ENCODE measurements around the gene TNFRSF13B.

Gene TNFRSF13B

DNA sequence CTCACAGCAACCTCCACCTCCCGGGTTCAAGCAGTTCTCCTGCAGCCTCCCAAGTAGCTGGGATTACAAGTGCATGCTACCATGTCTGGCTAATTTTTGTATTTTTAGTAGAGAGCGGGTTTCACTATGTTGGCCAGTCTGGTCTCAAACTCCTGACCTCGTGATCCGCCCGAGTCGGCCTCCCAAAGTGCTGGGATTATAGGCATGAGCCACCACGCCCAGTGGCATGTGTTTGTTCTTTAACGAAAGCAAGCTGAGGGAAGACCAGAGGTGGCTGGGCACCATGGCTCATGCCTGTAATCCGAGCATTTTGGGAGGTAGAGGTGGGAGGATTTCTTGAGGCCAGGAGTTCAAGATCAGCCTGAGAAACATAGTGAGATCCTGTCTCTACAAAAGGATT, 18.1 kb downstream of the TNFRSF13B start:
- no peak for DNase-seq

DNA sequence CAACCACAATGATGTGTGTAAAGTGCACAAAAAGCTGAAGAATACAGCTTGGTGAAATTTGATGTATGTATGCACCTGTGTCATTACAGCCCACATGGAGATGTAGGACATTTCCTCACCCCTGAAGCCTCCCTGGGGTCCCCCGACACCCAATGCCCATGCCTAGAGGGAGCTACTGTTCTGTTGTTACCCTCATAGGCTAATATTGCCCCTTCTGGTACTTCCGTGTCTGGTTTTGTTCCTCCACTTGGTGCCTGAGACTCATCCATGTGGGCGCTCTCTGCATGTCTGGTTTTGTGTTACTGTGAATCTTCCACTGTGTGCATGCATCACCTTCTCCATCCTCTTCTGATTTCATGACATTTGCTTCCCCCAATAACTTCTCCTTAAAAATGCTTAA, 18.6 kb downstream of the TNFRSF13B start:
- no peak for DNase-seq

DNA sequence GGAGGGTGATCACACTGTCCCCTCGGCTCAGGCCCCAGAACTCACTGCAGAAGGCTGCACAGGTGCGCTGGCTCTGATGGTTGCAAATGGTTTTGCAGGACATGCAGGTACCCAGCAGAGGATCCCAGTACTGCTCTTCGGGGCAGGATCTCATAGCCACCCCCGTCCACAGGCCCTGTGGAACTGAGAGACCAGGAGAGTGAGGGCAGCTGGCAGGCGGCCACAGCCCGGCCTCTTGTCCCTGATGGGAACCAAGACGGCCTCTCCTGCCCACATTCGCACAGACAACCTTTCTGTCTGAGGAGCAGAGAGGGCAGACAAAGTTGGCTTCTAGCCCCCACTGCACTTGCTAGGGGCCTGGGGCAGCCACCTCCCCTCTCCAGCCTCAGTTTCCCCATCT, 19.5 kb downstream of the TNFRSF13B start:
- DNase-seq: no peak

DNA sequence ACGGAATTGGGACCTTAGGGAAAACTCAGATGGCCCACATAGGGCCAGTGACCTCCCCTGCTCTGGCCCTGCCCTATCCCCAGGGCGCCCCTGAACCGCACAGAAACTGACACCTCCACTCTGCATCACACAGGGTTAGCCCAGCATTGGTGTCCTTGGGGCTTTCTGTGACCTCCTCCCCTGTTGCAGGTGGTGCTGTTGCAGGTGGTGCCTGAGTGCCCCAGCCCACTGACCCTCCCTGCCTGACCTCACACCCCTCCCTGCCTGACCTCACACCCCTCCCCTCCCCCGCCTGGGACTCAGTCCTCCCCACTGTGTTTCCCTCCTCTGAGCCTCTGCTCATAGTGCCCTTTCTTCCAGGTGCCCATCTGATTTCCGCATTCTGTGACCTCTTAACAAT, 21.4 kb downstream of the TNFRSF13B start:
- DNase-seq: no peak

DNA sequence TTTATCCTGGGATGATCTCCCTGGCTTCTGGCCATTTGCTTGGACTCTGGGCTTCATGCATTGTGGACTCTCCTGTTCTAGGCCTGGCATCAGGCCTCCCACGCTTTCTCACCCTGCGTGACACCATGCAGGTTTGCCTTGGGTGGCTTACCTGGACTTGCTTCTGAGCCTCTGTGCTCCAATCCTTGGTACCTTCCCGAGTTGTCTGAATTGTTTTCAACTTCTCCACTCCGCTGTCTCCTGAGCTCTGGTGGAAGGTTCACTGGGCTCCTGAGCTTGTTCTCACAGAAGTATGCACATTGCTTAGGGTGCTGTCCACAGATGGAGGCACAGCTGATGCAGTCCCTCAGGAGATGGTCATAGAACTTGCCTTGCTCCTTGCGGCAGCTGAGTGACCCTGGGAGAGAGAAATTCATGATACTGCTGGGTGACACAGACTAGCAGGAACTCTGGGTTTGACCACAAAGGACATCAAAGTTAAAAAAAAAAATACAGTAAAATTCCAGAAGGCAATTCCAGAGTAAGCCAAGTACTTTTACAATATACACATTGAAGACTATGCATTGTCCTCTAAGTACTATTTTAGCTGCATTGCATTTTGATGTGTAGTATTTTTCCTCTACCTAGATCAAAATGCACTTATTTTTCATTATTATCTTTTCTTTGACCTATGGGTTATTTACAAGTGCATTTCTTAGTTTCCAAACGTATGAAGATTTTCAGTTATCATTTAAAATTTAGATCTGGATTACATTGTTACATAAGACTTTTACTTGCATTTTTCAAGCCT, 23.1 kb downstream of the TNFRSF13B start:
- DNase-seq: no peak

DNA sequence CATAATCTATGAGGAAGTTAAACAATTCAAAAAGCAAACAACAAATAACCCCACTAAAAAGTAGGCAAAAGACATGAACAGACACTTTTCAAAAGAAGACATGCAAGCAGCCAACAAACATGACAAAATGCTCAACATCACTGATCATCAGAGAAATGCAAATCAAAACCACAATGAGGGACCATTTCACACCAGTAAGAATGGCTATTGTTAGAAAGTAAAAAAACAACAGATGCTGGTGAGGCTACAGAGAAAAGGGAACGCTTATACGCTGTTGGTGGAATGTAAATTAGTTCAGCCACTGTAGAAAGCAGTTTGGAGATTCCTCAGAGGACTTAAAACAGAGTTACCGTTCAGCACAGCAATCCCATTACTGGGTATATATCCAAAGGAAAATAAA, 24.4 kb downstream of the TNFRSF13B start:
- DNase-seq: no peak

DNA sequence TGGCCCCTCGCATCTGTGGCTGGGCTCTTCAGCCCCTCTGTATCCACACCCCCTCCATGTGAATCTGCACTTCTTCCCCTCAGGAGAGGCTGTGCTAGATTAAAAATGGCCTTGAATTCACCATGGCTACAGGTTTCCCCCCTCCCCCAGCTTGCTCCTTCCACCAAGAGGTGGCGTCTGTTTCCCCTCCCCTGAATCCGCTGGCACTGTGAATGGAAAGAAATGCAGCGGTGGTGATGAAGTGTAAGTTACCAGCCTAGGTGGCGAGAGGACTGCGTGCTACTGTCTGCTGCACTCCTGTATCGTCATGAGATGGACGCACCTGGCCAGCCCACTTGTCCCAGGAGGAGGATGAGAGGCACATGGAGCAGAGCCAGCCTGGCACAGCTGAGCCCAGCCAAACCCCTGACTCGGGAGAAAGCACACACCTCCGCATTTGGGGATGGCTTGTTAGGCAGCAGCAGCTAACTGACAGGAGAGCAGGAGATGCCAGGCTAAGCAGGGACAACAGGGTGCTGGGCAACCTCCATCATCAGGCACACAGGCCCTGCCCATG, 26.2 kb downstream of the TNFRSF13B start:
- no peak for DNase-seq

DNA sequence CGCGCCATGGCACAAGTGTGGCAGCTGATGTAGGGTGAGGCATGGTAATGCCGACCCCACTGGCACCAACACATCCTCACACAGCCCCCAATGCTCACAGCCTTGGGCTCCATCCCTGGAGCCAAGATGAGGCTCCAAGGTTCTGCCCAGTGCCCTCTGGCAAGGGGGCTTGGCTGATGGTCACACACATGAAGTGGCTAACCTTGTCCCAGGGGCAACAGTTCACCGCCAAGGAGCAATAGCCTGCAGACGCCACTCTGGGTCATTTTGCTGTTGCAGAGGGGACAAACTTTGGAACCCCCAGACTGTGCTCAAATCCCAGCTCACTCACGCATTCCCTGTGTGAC, 26.8 kb downstream of the TNFRSF13B start:
- DNase-seq: no peak

DNA sequence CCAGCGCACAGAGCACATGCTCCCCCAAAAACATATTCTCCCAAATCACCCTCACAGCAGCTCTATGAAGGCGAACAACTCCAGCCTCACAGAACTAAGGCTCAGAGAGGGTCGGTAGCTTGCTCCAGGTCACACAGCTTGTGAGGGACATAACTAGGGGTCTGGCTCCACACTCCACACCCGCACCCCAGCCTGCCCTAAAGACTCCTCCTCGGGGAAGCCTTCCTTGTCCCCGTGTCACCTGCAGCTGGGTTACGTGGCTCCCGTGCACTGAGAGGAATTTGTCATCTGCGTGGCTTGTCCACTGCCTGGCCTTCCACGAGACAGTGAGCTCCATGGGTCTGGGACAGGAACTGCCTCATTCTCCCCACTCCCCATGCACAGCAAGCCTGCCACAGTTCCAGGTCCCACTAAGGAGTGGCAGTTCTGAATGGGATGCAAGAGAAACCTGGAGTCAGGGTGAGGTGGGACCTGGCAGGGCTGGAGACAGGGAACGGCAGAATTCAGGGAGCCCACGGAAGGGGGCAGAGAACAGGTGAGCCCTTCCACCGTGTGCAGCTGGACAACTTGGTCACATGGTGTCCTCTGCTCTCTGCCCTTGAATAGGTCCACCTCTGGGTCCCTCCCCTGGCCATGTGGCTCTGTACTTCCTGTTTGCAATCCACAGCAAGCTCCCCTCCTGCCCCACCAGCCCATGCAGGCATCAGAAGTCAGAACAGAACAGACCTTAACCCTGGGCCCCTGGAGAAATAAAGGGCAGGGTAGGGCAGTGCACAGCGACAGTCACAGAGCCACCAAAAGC, 27.4 kb downstream of the TNFRSF13B start:
- DNase-seq: no peak

DNA sequence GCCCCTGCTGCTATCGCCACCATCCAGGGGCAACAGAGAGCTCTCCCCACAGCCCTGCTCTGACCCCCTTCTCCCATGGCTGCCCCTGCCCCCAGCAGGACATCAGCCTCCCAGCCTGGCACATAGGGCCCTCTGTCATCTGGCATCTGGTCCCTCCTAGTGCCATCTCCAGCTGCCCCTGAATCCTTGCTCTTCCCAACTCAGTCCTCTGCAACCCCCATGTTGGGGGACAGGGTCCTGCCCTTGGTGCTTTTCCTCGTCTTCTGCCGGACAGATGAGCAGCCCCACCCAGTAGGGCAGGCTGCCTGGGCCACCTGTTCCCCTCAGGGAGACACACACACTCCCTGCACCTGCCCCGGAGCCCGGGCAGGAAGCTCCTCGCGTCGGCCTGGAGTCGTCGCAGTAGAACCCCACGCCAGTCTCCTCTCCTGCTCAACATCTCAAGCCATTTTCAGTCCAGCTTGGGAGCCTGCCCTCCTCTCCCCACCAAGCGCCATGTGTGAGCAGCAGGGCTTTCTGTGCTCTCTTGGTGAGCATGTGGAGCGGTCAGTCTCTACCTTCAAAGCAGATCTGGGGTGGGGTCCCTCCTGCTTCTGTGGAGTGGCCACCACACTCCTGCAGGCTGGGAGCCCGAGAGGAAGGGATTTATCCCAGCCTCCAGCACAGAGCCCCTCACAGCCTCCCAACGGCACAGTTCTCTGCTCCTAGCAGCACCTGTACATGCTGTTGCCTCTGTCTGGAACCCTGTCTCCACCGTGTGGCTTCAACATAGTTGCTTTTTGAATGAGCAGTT, 28.2 kb downstream of the TNFRSF13B start:
- no peak for DNase-seq

DNA sequence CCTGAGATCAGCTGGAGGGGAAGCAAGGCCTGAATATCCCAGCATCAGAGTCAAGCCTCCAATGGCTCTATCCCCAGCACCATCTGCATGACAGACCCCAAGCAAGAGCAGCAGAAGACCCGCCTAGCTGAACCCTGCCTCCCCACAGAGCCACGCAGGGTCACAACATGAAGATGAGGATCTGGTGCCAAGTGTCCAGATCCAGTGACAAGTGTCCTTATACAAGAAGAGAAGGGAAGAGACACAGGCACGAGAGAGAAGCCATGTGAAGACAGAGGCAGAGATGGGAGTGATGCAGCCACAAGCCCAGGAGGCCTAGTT, 28.9 kb downstream of the TNFRSF13B start:
- no peak for DNase-seq

DNA sequence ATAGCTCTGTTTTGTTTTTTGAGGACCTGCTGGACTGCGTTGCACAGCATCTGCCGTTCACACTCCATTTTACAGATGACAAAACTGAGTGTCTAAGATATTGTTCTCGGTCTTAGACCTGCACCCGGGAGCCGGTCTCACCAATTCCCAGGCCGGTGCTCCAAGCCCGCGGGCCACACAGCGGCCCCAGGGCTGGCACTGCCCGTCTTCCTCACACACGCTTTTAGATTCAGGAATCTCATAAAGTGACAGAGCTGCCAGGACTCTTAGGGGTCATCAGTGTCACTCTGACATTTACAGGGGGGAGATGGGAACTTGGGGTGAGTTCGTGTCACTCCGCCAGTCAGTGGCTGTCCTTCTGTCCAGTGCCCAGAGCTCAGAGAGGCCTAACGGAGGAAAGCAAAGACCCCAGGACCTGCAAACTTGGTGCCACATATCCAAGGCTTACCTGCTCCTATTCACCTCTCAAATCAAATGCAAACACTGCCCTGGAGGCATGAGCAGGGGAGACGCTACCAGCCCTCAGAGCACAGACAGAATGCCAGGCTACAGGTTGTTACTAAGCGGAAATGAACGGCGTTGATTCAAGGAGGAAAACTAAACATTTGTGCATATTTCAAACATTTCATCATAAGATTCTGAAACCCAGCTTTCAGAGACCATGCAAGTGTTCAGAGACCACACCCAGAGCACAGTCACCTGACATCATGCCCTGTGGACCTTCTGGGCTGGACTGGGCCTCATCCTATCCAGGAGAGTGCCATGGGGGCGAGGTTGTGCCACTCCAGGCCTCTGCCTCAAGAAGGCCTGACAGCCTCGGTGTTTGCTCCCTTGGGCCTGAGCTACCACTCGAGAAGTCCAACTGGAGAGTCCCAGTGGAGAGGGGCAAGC, 29.5 kb downstream of the TNFRSF13B start:
- no peak for DNase-seq

DNA sequence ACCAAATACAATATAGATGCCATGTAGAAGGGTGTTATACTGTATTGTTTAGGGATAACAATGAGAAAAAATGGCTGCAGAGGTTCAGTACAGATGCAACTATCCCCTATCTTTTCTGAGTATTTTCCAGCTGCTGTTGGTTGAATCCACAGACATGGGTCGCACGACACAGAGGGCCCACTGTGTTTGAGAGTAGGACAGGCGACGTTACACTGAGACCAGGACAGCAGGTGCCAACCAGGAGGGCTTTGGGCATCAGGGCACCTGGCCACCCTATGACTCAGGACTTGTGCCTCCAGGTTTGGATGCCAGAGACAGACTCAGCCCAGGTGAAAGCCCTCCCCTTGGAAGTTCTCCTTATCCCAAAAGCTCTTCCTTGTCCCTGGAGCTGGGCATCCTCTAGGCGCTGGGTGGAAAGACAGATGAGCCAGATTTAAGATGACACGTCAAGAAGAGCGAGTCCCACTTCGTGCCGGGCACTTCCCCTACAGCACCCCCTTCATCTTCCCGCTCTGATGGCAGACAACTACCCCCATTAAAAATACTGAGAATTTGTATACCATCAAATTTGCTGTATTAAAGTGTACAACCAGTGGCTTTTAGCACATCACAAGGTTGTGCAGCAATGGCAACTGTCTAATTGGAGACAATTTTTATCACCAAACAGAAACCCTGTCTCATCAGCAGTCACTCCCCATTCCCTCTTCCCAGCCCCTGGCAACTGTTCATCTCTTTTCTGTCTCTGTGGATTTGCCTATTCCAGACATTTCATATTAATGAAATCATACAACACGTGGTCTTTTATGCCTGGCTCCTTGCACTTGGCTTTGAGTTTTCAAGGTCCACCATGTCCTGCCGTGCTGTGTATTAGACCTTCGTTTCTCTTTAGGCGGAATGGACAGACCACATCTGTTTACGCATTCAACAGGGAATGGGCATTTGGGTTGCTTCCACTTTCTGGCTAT, 30.6 kb downstream of the TNFRSF13B start:
- no peak for DNase-seq

DNA sequence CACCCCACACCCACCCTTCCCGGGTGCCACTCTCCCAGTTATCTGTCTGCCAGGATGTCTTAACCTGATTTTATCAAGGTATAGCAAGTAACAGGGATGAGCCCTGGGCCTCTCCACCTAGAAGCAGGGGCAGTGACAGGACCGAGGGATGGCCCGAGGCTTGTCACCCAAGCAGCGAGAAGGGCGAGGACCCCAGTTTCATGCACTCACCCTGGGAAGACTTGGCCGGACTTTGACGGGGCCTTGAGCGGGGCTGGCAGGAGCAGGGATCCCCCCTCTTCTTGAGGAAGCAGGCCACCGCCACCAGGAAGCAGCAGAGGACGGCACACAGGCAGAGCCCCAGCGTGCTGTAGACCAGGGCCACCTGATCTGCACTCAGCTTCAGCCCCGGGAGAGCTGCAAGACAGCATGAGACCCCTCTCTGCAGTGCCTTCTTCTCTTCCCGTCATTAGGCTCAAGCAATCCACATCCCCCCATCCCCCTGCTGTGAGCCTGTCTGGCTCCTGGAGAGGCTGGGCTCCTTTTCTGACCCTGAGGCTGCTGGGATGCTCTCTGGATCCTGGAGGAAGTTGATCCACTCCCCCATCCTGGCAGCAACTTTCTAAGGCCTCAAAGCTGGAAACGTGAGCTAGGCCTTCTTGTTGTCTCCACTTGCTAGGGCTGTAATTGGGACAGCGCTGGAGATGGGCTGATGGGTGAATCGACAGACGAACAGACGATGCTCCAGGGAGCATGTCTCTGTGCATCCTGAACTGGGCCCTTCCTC, 31.6 kb downstream of the TNFRSF13B start:
- DNase-seq: no peak

DNA sequence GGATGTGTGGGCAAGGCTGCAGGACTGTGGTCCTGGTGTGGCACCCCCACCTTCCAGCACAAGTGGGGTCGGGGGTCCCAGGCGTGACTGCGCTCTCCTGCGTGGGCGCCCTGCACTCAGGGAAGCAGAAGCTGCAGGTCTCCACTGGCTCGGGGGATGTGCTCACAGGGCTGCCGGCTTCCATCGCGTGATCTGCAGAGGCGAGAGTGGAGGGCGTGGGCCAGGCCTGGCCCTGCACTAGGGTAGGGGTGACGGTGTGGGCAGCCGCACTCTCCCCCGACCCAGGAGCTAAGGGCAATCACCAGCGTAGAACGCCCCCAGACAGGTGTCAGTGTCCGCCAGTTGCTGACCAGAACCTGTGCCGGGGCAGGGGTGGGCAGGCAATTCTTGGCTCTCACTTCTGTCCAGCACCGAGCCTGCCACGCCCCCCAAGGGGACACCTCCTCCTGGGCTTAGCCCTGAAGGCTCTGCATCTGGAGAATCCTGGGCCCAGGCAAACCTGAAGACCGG, 32.3 kb downstream of the TNFRSF13B start:
- DNase-seq: no peak

DNA sequence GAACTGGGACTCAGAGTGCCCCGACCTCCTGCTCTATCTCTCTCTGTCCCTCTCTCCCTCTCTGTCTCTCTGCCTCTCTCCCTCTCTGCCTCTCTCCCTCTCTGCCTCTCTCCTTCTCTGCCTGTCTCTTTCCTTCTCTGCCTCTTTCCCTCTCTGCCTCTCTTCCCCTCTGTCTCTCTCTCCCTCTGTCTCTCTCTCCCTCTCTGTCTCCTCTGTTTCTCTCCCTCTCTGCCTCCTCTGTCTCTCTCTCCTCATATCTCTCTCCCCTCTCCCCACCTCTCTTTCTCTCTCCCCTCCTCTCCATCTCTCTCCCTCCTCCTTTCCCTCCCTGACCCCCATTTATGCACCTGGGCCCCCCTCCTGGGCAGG, 32.7 kb downstream of the TNFRSF13B start:
- no peak for DNase-seq

DNA sequence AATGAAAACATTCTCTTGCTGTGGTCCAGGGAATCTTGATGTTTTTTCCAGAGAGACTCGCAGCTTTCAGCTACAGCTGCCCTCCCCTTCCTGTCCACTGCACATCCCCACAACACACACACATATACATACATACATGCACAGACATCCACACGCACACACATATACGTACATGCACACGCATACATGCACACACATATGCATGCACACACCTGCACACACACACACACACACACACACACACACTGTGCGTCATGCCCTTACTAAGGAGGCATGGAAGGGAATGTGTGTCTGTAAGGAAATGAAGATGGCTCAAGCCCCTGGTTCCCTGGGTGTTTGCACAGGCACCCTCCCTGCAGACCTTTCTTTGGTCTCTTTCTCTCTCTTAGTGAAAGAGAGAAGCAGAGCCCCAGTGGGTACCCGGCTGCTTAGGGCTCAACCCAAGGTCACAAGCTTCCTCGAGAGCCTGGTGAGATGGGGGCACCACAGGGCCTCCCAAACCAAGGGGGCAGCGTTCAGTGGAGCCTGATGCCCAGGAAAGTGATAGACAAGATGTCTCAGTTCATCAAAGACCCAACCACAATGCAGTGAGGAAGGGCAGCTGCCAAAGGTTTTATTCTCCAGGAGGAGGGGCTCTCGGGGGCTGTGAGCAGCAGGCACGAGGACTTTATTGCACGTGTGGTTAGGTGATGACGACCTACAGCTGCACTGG, 33.3 kb downstream of the TNFRSF13B start:
- no peak for DNase-seq

DNA sequence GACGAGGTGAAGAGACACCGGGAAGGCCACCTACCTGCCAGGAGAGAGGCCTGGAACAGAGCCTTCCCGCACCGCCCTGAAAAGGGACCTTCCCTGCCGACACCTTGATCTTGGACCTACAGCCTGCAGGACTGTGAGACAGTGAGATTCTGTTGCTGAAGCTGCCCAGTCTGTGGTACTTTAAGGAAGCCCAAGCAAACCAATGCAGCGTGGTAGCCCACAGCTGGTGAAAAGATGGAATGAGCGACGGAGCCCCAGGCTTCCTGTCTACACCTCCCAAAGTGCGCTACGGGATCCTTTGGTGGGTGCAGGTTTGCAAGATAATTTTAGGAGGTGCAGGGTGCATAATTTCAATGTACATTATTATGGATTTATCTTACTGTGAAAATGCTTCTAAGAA, 33.9 kb downstream of the TNFRSF13B start:
- DNase-seq: no peak

DNA sequence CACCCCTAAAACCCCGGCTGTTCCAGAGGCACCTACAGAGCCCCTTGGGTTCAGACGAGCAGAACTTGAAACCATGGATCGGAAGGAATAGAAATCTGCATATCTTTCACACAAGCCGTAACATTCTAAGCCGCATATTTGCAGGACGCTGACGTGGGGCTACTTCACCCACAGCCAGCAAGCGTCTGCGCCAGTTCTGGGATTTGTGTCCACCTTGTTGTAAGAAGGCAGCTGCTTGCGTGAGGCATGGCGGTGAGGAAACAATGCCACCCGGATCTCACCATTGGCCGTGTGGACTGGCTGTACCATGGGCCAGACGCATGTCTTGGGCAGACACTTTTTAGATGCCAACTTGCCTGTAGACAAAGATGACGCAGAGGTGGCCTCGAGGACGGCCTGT, 34.5 kb downstream of the TNFRSF13B start:
- no peak for DNase-seq
